GM18519 (cell line): ENCODE data around the gene ANKRD18B.
"Not testable (repeated sequence)": the region's sequence is repeated elsewhere in the genome, so short reads cannot be mapped to it uniquely, and the experiment has no call there.

Source experiments
- ATAC-seq: cut with Tn5 transposase; IDR thresholded peaks from one replicate; pipeline ENCODE4 v1.9.1; 2021; ENCODE audit warnings: mild to moderate bottlenecking, moderate library complexity; ENCODE audit not compliant: unreplicated experiment, low FRiP score

ANKRD18B gene

DNA sequence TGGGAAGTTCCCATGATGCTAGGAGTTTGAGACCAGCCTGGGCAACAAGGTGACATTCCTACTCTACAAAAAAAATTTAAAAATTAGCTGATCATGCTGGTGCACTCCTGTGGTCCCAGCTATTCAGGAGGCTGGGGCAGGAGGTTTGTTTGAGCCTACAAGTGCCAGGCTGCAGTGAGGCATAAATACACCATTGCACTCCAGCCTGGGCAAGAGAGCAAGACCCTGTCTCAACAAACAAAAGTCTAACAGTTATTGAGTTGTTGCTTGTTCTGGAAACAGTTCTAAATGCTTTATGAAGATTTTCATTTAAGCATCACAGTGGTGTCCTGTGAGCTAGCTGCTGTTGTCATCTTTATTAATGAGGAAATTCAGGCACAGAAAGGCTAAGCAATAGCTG, 4.0 kb downstream of the ANKRD18B start:
- ATAC-seq, result not testable (repeated sequence)

DNA sequence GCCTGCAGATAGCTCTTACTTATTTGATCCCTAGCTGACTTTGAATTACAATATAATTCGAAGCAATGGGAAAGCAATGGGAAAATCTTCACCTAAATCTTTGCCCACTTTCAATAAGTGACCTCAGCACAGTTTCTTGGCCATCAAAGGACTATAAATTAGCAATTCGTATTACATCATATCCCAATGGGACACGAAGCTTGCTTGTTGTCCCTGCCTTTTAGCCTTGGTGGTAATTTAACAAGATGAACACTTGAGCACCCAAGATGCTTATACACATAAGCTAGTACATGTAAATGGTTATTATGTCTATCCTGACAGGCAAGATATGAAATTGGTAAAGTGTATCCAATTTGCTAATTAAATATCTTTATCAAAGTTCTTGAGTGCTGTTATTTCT, 9.9 kb downstream of the ANKRD18B start:
- not testable (repeated sequence) for ATAC-seq

DNA sequence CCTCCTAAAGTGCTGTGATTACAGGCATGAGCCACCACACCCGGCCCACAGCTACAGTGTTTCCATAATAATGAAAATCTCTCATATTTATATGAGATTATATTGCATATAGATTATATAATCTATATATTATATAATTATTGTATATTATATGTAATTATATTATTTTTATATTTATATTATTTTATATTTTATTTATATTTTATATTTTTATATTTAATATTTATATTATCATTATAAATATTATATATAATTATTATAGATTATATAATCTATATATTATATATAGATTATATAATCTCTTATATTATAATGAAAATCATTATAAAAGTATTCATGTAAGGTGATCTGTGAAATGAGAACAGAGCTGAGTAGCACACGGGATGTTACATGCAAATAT, 11.5 kb downstream of the ANKRD18B start:
- ATAC-seq, result no peak

DNA sequence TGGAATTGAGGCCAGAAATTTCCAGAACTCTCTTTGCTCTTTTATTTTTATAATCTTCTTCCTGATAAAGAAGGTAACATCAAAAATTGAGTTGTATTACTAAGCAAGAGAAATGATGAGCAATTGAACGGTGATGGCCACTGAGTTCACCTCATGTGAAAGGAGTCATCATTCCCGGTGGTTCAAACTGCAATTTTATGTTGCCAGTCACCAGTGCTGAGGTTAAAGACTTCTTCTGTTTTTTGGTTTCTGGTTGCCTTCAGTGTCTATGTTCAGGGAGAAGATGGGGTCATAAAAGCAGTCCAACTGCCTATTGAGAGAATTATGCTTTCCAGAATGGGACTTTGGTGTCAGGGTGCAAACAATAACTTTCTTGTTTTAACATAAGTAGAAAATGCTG, 19.4 kb downstream of the ANKRD18B start:
- not testable (repeated sequence) for ATAC-seq

DNA sequence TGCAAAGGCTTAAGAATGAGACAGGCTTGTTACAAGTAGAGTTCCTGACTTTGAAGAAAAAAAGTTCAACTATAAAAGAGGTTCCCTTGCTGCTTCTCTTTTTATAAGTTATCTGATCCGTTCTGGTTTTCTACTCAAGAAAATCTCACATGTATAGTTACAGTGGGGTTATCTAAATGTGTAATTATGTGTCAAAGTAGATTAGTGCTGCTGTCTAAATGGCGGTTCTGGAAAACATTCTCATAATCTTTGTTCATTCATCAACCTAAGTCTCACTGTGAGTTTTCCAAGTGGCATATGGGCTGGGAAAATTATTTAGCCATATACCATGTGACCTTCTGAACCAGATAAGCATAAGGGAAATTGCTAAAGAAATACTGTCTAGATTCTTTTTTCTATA, 21.7 kb downstream of the ANKRD18B start:
- not testable (repeated sequence) for ATAC-seq

DNA sequence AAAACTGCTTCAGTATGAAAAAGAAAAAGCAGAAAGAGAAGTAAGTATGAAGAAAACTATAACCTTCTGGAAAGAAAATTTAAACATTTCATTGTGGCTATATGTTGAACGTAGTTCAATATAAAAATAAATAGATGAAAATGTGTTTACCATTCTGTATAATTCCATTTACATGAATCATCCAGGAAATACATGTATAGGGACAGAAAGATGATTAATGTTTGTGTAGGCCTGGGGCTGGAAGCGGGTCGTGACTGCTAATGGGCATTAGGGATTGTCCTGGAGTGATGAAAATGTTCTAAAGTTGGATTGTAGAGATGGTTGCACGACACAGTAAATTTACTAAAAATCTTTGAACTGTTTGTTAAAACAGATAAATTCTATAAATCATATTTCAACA, 24.8 kb downstream of the ANKRD18B start:
- not testable (repeated sequence) for ATAC-seq

DNA sequence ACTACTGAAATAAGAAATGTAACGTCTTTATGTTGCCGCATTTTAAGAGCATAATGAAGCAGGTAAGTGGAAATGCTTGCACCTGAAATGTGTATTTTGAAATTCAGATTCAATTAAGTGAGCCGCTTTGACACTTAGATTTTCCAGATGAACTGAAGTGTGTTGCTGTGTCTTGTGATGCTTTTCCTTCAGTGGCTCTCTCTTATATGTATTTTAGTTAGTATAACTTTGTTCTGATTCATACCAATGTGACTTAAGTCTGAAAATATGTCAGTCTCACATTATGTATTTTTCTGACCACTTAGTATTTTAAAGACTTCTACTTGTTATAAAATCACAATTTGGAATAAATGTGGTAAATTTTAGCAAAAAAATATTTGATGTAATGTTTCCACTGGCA, 25.4 kb downstream of the ANKRD18B start:
- ATAC-seq, result not testable (repeated sequence)

DNA sequence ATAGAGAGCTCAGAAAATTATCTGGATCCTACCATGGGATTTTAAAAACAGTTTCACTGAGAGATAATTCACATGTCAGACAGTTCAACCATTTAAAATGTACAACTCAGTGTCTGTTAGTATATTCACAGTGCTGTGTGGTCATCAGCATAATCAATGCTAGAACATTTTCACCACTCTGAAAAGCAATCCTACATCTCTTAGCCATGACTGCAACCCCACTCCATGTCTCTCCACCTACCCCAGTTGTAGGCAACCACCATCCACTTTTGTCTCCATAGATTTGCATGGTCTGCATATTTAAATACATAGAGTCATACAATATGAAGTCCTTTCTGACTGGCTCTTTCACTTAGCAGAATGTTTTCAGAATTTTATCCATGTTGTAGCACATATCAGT, 27.1 kb downstream of the ANKRD18B start:
- not testable (repeated sequence) for ATAC-seq

DNA sequence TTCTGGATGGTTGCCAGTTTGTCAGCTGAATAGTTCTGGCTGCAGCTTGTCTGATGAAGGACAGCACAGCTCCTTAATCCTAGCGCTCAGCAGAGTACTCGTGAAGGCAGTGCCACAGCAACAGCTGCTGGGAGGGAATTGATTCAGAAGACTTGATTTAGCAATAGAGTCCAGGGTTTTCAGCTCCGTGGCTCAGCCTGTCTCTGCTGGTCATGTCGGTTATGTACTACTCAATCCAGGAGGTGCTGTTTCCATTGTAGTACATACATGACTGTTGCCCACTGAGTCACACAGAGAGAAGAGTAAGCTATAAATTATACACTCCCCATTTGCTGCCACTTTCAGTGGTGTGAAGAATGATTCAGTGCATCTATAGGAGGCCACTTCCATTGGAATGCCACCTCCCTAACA, 28.3 kb downstream of the ANKRD18B start:
- ATAC-seq, result not testable (repeated sequence)

DNA sequence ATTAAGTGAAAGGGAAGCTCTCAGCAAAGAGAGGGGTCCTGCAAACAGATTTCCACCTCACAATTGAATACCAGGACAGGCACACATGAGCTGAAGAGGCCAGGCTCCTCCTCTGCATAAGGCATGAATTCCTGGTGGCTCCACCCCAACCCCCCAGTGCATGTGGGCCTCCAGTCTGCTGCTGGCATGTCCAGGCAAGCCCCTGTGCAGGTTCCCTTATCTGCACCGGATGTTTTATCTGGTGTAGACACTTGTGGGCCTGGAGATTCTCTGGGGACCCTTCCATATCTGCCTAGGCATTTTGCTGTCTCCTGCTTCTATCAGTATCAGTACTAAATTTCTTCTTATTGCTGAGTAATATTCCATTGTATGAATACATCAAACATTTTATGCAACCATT, 36.2 kb downstream of the ANKRD18B start:
- not testable (repeated sequence) for ATAC-seq

DNA sequence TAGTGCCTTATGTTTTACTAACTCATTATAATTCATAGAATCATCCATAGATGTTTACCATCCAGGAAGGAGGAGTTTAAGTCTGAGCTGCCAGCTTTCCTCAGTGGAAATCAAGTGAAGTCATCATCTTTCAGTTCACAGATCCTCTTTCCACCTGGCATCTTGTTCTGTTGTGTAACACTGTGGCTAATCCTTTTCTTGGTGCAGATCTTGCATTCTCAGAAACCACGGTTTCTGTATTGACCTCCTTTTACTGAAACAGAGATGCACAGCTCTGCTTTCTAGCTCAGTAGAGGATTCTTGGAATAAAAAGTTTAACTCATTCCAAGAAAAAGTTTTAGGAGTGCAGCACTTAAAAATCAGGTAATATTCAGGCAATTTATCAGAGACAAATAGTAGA, 38.1 kb downstream of the ANKRD18B start:
- ATAC-seq, result not testable (repeated sequence)

DNA sequence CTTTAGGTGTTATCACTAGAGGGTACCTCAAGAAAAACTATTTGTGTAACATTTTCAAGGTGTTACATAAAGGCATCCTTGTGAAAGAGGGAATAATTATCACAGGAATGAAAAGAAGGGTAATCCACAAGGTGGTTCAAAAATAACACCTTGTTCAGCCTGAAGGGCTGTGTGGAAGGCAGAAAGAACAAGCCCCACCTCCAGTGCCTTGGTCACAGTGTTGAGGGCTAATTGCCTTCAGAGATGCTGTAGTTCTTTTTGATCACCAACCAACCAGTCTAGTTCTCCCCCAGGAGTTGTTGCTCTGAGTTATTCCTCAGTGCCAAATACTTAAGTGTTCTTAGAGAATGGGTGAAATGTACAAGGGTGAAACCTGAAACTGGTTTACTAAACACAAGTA, 43.7 kb downstream of the ANKRD18B start:
- ATAC-seq, result not testable (repeated sequence)

DNA sequence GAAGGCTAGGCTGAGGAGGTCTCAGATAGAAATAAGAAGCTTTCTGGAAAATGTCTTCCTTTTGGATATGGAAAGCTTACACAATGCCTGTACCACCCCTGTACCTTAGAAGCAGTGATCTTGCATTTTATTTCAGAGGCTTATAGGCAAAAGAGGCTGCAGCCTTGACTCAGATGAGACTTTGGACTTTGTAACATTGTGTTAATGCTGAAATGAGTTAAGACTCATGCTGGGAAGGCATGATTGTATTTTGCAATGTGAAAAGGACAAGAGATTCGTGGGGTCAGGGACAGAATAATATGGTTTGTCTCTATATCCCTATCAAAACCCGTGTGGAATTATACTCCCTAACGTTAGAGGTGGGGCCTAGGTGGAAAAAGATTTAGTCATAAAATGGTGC, 53.7 kb downstream of the ANKRD18B start:
- ATAC-seq, result not testable (repeated sequence)

DNA sequence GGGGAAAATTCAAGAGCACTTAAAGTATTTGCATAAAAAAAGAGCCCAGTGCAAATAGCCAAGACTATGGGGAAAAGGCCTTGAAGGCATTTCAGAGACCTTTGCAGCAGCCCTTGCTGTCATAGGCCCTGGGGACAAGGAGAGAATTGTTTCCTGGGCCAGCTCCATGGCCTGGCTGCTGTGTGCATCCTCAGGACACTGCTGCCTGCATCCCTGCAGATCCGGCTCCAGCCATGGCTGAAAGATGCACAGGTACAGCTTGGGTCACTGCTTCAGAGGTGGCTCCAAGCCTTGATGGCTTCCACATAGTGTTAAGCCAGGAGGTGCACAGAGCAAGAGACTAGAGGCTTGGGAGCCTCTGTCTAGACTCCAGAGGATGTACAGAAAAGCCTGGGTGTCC, 55.9 kb downstream of the ANKRD18B start:
- ATAC-seq, result not testable (repeated sequence)

DNA sequence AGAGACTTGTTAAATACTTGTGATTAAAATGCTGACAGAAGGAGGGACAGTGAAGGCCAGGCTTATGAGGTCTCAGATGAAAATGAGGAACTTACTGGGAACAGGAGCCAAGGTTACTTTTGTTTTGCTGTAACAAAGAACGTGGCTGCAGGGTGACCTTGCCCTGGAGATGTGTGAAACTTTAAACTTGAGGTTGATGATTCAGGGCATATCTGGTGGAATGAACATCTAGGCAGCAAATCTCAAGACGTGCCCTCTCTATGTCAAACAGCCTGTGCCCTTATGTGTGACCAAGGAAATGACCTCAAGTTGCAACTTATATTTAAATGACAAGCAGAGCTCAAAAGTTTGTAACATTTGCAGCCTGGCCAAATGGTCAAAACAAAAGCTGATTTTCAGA, 58.6 kb downstream of the ANKRD18B start:
- ATAC-seq, result not testable (repeated sequence)

DNA sequence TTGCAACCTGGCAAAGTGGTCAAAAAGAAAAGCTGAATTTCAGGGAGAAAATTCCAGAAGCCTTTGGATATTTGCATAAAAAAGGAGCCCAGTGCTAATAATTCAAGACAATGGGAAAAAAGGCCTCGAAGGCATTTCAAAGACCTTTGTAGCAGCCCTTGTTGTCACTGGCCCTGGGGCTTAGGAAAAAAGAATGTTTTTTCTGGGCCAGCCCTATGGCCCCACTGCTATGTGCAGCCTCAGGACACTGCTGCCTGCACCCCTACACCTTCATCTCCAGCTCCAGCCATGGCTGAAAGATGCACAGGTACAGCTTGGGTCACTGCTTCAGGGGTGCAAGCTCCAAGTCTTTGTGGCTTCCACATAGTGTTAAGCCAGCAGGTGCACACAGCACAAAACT, 62.1 kb downstream of the ANKRD18B start:
- ATAC-seq, result not testable (repeated sequence)

DNA sequence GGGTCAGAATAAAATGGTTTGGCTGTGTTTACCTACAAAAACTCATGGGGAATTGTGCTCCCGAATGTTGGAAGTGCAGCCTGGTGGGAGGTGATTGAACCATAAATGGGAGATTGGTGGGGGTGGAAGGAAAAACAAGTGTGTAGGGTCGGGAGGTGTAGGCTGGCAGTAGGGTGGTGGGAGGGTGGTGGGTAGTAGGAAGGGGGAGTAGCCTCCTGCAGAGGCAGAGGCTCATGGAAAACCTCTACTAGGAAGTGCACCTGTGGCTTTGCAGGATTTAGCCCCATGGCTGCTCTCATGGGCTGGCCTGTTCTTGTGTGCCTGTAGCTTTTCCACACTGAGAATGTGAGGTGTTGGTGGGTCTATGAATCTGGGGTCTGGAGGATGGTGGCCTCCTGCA, 63.7 kb downstream of the ANKRD18B start:
- ATAC-seq, result not testable (repeated sequence)

DNA sequence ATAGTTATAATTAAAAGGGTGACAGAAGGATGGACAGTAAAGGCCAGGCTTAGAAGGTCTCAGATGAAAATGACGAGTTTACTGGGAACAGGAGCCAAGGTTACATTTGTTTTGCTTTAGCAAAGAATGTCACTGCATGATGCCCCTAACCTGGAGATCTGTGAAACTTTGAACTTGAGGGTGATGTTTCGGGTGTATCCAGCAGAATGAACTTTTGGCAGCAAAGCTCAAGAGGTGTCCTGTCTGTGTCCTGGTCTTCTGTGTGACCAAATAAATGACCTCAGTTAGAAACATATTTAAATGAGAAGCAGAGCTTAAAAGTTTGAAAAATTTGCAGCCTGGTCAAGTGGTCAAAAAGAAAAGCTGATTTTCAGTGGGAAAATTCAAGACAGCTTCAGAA, 64.8 kb downstream of the ANKRD18B start:
- not testable (repeated sequence) for ATAC-seq

DNA sequence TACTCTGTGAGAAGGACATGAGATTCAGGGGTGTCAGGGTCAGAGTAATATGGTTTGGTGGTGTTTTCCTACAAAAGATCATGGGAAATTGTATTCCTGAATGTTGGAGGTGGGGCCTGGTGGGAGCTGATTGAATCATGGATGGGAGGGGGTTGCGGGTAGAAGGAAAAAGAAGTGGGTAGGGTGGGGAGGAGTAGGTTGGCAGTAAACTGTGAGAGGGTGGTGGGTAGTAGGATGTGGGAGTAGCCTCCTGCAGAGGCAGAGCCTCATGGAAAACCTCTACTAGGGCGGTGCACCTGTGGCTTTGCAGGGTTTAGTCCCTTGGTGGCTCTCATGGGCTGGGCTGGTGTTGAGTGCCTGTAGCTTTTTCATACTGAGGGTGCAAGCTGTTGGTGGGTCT, 66.8 kb downstream of the ANKRD18B start:
- ATAC-seq, result not testable (repeated sequence)

DNA sequence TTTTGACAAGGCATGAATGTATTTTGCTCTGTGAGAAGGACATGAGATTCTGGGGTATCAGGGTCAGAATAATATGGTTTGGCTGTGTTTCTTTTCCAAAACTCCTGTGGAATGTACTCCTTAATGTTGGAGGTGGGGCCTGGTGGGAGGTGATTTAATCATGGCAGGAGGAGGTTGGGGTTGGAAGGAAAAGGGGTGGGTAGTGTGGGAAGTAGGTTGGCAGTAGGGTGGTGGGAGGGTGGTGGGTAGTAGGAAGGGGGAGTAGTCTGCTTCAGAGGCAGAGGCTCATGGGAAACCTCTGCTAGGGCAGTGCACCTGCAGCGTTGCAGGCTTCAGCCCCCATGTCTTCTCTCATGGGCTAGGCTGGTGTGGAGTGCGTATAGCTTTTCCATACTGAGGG, 72.9 kb downstream of the ANKRD18B start:
- not testable (repeated sequence) for ATAC-seq

DNA sequence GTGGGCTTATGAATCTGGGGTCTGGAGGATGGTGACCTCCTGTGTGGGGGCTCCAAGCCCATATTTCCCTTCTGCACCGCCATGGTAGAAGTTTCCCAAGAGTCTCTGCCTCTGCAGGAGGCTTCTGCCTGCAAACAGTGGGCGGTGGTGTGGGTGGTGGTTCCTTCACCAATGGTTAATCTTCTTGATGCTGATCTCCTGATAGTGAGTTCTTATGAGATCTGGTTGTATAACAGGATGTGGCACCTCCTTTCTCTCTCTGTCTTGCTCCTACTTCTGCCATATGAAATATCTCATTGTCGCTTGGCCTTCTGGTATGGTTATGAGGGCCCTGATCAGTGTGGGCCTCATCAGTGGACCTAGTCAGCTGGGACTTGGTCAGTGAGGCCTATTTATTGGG, 73.3 kb downstream of the ANKRD18B start:
- not testable (repeated sequence) for ATAC-seq

DNA sequence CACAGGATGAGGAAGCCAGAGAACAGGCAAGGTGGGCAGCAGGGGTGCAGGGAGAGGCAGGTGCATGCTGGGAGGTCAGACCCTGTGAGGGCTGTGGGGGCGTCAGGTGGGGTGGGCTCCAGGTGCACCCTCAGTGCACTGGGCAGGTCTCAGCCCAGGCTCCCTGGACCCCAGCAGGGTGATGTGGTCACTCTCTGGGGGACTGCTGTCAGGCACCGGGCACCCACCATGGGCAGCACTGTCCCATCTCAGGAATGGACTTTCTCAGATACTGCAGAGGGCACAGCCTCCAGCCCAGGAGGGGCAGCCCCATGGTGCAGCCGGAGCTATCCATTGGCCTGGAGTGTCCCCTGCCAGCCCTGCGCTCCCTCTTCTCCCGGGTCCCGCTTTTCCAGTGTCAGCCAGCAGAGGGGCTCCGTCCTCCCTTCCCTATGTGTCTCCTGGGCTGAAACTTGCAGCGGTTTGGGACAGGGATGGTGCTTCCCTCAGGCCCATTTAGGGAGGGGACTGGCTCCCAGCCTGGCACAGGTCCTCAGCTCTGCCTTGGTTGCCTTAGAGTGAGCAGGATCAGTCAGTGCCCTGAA, 74.8 kb downstream of the ANKRD18B start:
- not testable (repeated sequence) for ATAC-seq

DNA sequence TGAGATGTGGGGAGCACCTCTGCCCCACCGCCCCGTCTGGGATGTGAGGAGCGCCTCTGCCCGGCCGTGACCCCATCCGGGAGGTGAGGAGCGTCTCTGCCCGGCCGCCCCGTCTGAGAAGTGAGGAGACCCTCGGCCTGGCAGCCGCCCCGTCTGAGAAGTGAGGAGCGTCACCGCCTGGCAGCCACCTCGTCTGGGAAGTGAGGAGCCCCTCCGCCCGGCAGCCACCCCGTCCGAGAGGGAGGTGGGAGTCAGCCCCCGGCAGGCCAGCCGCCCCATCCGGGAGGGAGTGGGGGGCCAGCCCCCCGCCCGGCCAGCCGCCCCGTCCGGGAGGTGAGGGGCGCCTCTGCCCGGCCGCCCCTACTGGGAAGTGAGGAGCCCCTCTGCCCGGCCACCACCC, 76.9 kb downstream of the ANKRD18B start:
- ATAC-seq, result not testable (repeated sequence)
